HL-60 (cell line): Measurements from ENCODE around the gene THSD7A.

ENCODE experiments used
- GABPA ChIP-seq: IDR thresholded peaks from 2 replicates; pipeline ENCODE4 v1.6.1; 2012; ENCODE audit warnings: low read depth
- POLR2AphosphoS5 ChIP-seq: IDR thresholded peaks from 2 replicates; pipeline ENCODE4 v1.6.1; 2012; ENCODE audit warnings: low read depth
- TF ChIP-seq, protein P1 (sequence below): IDR thresholded peaks from one replicate; pipeline ENCODE4 v1.5.1; 2011; ENCODE audit warnings: low read length, control low read depth, inconsistent platforms; ENCODE audit not compliant: insufficient read depth
- TF ChIP-seq, protein P2 (sequence below): IDR thresholded peaks from 2 replicates; pipeline ENCODE4 v1.6.1; 2012; ENCODE audit warnings: low read depth; ENCODE audit not compliant: insufficient replicate concordance

GRCh38 chr7:11513460-11513859 is 318.5 kb downstream of the THSD7A start:
- TF ChIP-seq, protein P1, sequence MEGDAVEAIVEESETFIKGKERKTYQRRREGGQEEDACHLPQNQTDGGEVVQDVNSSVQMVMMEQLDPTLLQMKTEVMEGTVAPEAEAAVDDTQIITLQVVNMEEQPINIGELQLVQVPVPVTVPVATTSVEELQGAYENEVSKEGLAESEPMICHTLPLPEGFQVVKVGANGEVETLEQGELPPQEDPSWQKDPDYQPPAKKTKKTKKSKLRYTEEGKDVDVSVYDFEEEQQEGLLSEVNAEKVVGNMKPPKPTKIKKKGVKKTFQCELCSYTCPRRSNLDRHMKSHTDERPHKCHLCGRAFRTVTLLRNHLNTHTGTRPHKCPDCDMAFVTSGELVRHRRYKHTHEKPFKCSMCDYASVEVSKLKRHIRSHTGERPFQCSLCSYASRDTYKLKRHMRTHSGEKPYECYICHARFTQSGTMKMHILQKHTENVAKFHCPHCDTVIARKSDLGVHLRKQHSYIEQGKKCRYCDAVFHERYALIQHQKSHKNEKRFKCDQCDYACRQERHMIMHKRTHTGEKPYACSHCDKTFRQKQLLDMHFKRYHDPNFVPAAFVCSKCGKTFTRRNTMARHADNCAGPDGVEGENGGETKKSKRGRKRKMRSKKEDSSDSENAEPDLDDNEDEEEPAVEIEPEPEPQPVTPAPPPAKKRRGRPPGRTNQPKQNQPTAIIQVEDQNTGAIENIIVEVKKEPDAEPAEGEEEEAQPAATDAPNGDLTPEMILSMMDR, result no peak
- TF ChIP-seq POLR2AphosphoS5, result no peak
- TF ChIP-seq, protein P2, sequence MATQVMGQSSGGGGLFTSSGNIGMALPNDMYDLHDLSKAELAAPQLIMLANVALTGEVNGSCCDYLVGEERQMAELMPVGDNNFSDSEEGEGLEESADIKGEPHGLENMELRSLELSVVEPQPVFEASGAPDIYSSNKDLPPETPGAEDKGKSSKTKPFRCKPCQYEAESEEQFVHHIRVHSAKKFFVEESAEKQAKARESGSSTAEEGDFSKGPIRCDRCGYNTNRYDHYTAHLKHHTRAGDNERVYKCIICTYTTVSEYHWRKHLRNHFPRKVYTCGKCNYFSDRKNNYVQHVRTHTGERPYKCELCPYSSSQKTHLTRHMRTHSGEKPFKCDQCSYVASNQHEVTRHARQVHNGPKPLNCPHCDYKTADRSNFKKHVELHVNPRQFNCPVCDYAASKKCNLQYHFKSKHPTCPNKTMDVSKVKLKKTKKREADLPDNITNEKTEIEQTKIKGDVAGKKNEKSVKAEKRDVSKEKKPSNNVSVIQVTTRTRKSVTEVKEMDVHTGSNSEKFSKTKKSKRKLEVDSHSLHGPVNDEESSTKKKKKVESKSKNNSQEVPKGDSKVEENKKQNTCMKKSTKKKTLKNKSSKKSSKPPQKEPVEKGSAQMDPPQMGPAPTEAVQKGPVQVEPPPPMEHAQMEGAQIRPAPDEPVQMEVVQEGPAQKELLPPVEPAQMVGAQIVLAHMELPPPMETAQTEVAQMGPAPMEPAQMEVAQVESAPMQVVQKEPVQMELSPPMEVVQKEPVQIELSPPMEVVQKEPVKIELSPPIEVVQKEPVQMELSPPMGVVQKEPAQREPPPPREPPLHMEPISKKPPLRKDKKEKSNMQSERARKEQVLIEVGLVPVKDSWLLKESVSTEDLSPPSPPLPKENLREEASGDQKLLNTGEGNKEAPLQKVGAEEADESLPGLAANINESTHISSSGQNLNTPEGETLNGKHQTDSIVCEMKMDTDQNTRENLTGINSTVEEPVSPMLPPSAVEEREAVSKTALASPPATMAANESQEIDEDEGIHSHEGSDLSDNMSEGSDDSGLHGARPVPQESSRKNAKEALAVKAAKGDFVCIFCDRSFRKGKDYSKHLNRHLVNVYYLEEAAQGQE, result no peak
- TF ChIP-seq GABPA, result no peak
